Activated CD8-positive, alpha-beta memory T cell treated with anti-CD3 and anti-CD28 coated beads, Interleukin-2, amount 50 U/mL, for 1 hour (primary cell): ENCODE results near the gene INPP5D.

ENCODE experiments used
- DNase-seq: peaks from one replicate; pipeline ENCODE4 v3.0.0-alpha.2; 2020; ENCODE audit errors: extremely low read depth

The INPP5D gene

GRCh38 chr2:233075141-233075965 lies 15.2 kb downstream of the INPP5D start:
- DNase-seq, result no peak

- DNase-seq, result no peak
These were observed 15.8 kb downstream of the INPP5D start for GRCh38 chr2:233075966-233076339.

GRCh38 chr2:233076749-233077148 lies 16.6 kb downstream of the INPP5D start:
- no peak for DNase-seq

- no peak for DNase-seq
These were observed 19.3 kb downstream of the INPP5D start for GRCh38 chr2:233079473-233079877.

- DNase-seq, result no peak
These were observed 20.1 kb downstream of the INPP5D start for GRCh38 chr2:233079953-233080835.

- DNase-seq, result no peak
These were observed 20.7 kb downstream of the INPP5D start for GRCh38 chr2:233080836-233081229.

GRCh38 chr2:233081232-233081730 lies 21.1 kb downstream of the INPP5D start:
- no peak for DNase-seq

GRCh38 chr2:233081731-233082221 lies 21.6 kb downstream of the INPP5D start:
- no peak for DNase-seq

GRCh38 chr2:233082222-233082930 lies 22.2 kb downstream of the INPP5D start:
- no peak for DNase-seq

GRCh38 chr2:233082931-233083755 lies 23.0 kb downstream of the INPP5D start:
- DNase-seq, result no peak

- no peak for DNase-seq
These were observed 23.6 kb downstream of the INPP5D start for GRCh38 chr2:233083782-233084181.

GRCh38 chr2:233084488-233084887 lies 24.3 kb downstream of the INPP5D start:
- DNase-seq, result no peak

- no peak for DNase-seq
These were observed 25.1 kb downstream of the INPP5D start for GRCh38 chr2:233085037-233085838.

GRCh38 chr2:233085839-233086150 lies 25.7 kb downstream of the INPP5D start:
- no peak for DNase-seq

- no peak for DNase-seq
These were observed 27.6 kb downstream of the INPP5D start for GRCh38 chr2:233087713-233088112.

- no peak for DNase-seq
These were observed 28.8 kb downstream of the INPP5D start for GRCh38 chr2:233088972-233089345.

GRCh38 chr2:233089851-233090250 lies 29.7 kb downstream of the INPP5D start:
- DNase-seq, result no peak

GRCh38 chr2:233090879-233091278 lies 30.7 kb downstream of the INPP5D start:
- DNase-seq, result no peak

- DNase-seq, result no peak
These were observed 31.6 kb downstream of the INPP5D start for GRCh38 chr2:233091595-233092375.
